Measurements from ENCODE around the gene SCARF2.

DNA sequence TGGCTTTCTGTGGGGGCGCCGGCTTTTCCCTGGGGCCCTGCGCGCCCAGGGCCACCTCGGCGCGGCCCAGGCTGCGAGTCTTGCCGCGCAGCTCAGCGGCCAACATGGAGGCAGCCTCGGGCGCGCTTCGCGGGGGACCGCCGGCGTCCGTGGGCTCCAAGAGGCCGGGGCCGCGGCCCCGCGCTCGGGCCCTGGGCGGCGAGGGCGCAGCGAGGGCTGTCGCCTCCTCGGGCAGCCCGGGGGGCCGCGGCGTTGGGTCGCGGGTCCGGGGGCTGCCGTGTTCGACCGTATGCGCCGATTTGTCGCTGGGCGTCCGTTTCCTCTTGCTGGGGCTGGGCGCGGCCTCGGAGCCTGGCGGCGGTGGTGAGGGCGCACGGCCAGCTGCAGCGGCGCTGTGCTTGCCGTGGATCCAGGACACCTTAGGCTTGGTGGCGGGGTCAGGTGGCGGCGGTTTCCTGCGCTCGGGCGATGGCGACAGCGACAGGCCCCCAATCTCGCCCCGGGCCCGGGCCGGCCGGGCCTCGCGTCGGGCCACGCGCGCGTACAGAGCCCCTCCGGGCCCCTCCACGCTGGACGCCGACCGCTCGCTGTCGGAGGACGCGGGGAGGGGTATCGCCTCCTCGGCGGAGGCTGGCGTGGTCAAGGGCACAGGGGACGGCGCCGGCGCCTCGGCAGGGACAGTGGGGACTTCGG is 11.9 kb downstream of the SCARF2 start:
- no peak for TF ChIP-seq EZH2 (IDR thresholded peaks at IDR 0.05; ENCODE audit: insufficient read depth, poor library complexity, severe bottlenecking)
- TF ChIP-seq EZH2phosphoT487 (IDR thresholded peaks at IDR 0.05; ENCODE audit: insufficient read depth, low read depth), result no peak

Data from GM23248 (cell line).